ENCODE data around the gene PGBD2. TPM values are rescaled to one million over a fixed set of nuclear protein-coding genes. Genes with fewer than 3 reads are reported as not detected.
"Not testable (repeated sequence)": the region's sequence is repeated elsewhere in the genome, so short reads cannot be mapped to it uniquely, and the experiment has no call there.

Gene PGBD2
- total RNA-seq, 2 experiments from 2014 or later = 9.6 to 10.1 TPM

- Mint-ChIP-seq H3K36me3 (peaks cover 4% of the 10 kb centered on the region), H3K4me1 (peaks cover 15% of the 10 kb centered on the region), H3K27ac (peak overlapping the region; percentile 94), H3K9me3 (no peaks in the 10 kb centered on the region), H3K27me3 (peaks cover 12% of the 10 kb centered on the region), H3K4me3 (peak overlapping the region; percentile 94)
- POLR2A ChIA-PET = interaction anchor here (1.1 to 2.8 kb wide), 7 partner anchors 10 to 47 kb away, joined by 4 to 20 read pairs (median 7); partner anchors contain the start of genes PGBD2, SH3BP5L, ZNF672 and ZNF692
- ATAC-seq (ENCODE audit: low read depth) = peak; percentile 37
- peak; percentile 62 for DNase-seq
Measured at GRCh38 chr1:248872752-248873408, 33.2 kb upstream of the PGBD2 start.

GRCh38 chr1:248873409-248873992, 32.5 kb upstream of the PGBD2 start:
- ATAC-seq (ENCODE audit: low read depth) = peak; percentile 84
- peak; percentile 93 for DNase-seq
- POLR2A ChIA-PET = interaction anchor here (1.1 to 2.8 kb wide), 7 partner anchors 11 to 48 kb away, joined by 4 to 20 read pairs (median 7); partner anchors contain the start of genes PGBD2, SH3BP5L, ZNF672 and ZNF692
- no peaks in the 10 kb centered on the region for H3K9me3 Mint-ChIP-seq
- H3K4me1 Mint-ChIP-seq = peaks cover 15% of the 10 kb centered on the region
- peak overlapping the region; percentile 94 for H3K27ac Mint-ChIP-seq
- peaks cover 12% of the 10 kb centered on the region for H3K27me3 Mint-ChIP-seq
- peak overlapping the region; percentile 94 for H3K4me3 Mint-ChIP-seq
- peaks cover 4% of the 10 kb centered on the region for H3K36me3 Mint-ChIP-seq

- ATAC-seq (ENCODE audit: low read depth) = peak; percentile 56
- H3K27ac Mint-ChIP-seq = peak overlapping the region; percentile 94
- peaks cover 15% of the 10 kb centered on the region for H3K4me1 Mint-ChIP-seq
- peaks cover 10% of the 10 kb centered on the region for H3K27me3 Mint-ChIP-seq
- peak; percentile 86 for DNase-seq
- peaks cover 4% of the 10 kb centered on the region for H3K36me3 Mint-ChIP-seq
- no peaks in the 10 kb centered on the region for H3K9me3 Mint-ChIP-seq
- H3K4me3 Mint-ChIP-seq = peak overlapping the region; percentile 94
- POLR2A ChIA-PET = interaction anchor here (1.1 to 2.8 kb wide), 6 partner anchors 11 to 48 kb away, joined by 4 to 20 read pairs (median 8); partner anchors contain the start of genes SH3BP5L, ZNF672 and ZNF692
Measured at GRCh38 chr1:248873993-248874533, 32.0 kb upstream of the PGBD2 start.

- no peaks in the 10 kb centered on the region for H3K9me3 Mint-ChIP-seq
- no peak for DNase-seq
- no peak overlapping the region for H3K27ac Mint-ChIP-seq
- peaks cover 15% of the 10 kb centered on the region for H3K27me3 Mint-ChIP-seq
- H3K4me3 Mint-ChIP-seq = no peak overlapping the region
- H3K4me1 Mint-ChIP-seq = no peaks in the 10 kb centered on the region
- POLR2A ChIA-PET = no interaction called here
- no peaks in the 10 kb centered on the region for H3K36me3 Mint-ChIP-seq
- no peak for ATAC-seq (ENCODE audit: low read depth)
Measured at GRCh38 chr1:248881261-248881660, 24.8 kb upstream of the PGBD2 start.

- H3K27ac Mint-ChIP-seq; H3K9me3 Mint-ChIP-seq; H3K4me1 Mint-ChIP-seq; POLR2A ChIA-PET; ATAC-seq (ENCODE audit: low read depth); DNase-seq; H3K4me3 Mint-ChIP-seq; H3K36me3 Mint-ChIP-seq: not testable (repeated sequence)
- H3K27me3 Mint-ChIP-seq = peaks cover 17% of the 10 kb centered on the region
Measured at GRCh38 chr1:248882427-248882826, 23.6 kb upstream of the PGBD2 start.

- no peaks in the 10 kb centered on the region for H3K4me1 Mint-ChIP-seq
- no peaks in the 10 kb centered on the region for H3K9me3 Mint-ChIP-seq
- no peak for ATAC-seq (ENCODE audit: low read depth)
- POLR2A ChIA-PET = no interaction called here
- H3K27ac Mint-ChIP-seq = no peak overlapping the region
- H3K27me3 Mint-ChIP-seq = peaks cover 15% of the 10 kb centered on the region
- no peak overlapping the region for H3K4me3 Mint-ChIP-seq
- no peaks in the 10 kb centered on the region for H3K36me3 Mint-ChIP-seq
- no peak for DNase-seq
Measured at GRCh38 chr1:248884632-248885295, 21.3 kb upstream of the PGBD2 start.

- DNase-seq (no peak), ATAC-seq (ENCODE audit: low read depth) (no peak)
- H3K4me3 Mint-ChIP-seq = no peak overlapping the region
- no peak overlapping the region for H3K27ac Mint-ChIP-seq
- peaks cover 15% of the 10 kb centered on the region for H3K27me3 Mint-ChIP-seq
- POLR2A ChIA-PET = no interaction called here
- no peaks in the 10 kb centered on the region for H3K36me3 Mint-ChIP-seq
- H3K9me3 Mint-ChIP-seq = no peaks in the 10 kb centered on the region
- no peaks in the 10 kb centered on the region for H3K4me1 Mint-ChIP-seq
Measured at GRCh38 chr1:248885646-248886045, 20.4 kb upstream of the PGBD2 start.

- Mint-ChIP-seq H3K36me3 (no peaks in the 10 kb centered on the region), H3K9me3 (no peaks in the 10 kb centered on the region), H3K27ac (no peak overlapping the region), H3K4me1 (peaks cover 1% of the 10 kb centered on the region), H3K4me3 (no peak overlapping the region), H3K27me3 (peaks cover 16% of the 10 kb centered on the region)
- POLR2A ChIA-PET = no interaction called here
- DNase-seq (no peak), ATAC-seq (ENCODE audit: low read depth) (no peak)
Measured at GRCh38 chr1:248886237-248886895, 19.7 kb upstream of the PGBD2 start.

GRCh38 chr1:248889914-248890243, 16.2 kb upstream of the PGBD2 start:
- H3K9me3 Mint-ChIP-seq; H3K4me1 Mint-ChIP-seq; POLR2A ChIA-PET; H3K4me3 Mint-ChIP-seq; ATAC-seq (ENCODE audit: low read depth); H3K27ac Mint-ChIP-seq; H3K36me3 Mint-ChIP-seq; DNase-seq: not testable (repeated sequence)
- H3K27me3 Mint-ChIP-seq = peaks cover 21% of the 10 kb centered on the region

- POLR2A ChIA-PET = no interaction called here
- Mint-ChIP-seq H3K4me1 (peaks cover 1% of the 10 kb centered on the region), H3K27ac (no peak overlapping the region), H3K36me3 (no peaks in the 10 kb centered on the region), H3K9me3 (no peaks in the 10 kb centered on the region), H3K4me3 (no peak overlapping the region), H3K27me3 (peaks cover 21% of the 10 kb centered on the region)
- ATAC-seq (ENCODE audit: low read depth) = no peak
- no peak for DNase-seq
Measured at GRCh38 chr1:248890549-248891498, 15.2 kb upstream of the PGBD2 start.

- Mint-ChIP-seq H3K9me3 (no peaks in the 10 kb centered on the region), H3K27me3 (peaks cover 19% of the 10 kb centered on the region), H3K4me3 (no peak overlapping the region), H3K4me1 (peaks cover 1% of the 10 kb centered on the region), H3K36me3 (no peaks in the 10 kb centered on the region), H3K27ac (no peak overlapping the region)
- POLR2A ChIA-PET = no interaction called here
- ATAC-seq (ENCODE audit: low read depth) (no peak), DNase-seq (no peak)
Measured at GRCh38 chr1:248891758-248892157, 14.3 kb upstream of the PGBD2 start.

GRCh38 chr1:248892590-248892989, 13.4 kb upstream of the PGBD2 start:
- peaks cover 1% of the 10 kb centered on the region for H3K4me1 Mint-ChIP-seq
- ATAC-seq (ENCODE audit: low read depth) (no peak), DNase-seq (no peak)
- POLR2A ChIA-PET = no interaction called here
- peaks cover 19% of the 10 kb centered on the region for H3K27me3 Mint-ChIP-seq
- no peaks in the 10 kb centered on the region for H3K36me3 Mint-ChIP-seq
- no peaks in the 10 kb centered on the region for H3K9me3 Mint-ChIP-seq
- no peak overlapping the region for H3K27ac Mint-ChIP-seq
- H3K4me3 Mint-ChIP-seq = no peak overlapping the region
